Activated naive CD8-positive, alpha-beta T cell treated with anti-CD3 and anti-CD28 coated beads for 36 hours (primary cell): ENCODE data around the gene KIAA1586. TPM values are rescaled to one million over a fixed set of nuclear protein-coding genes. Genes with fewer than 3 reads are reported as not detected.

Experiments
- total RNA-seq, 2 experiments: library from RNA; stranded (reverse); gene quantifications; one replicate each; pipeline ENCODE4 v1.2.3, GENCODE V29; 2021

KIAA1586 gene
- total RNA-seq, 2 experiments from 2014 or later, result 15.9 to 17.1 TPM

Other genes with a start within 250 kb of the KIAA1586 start
- gene BEND6, start 91.6 kb upstream of the KIAA1586 start, total RNA-seq, result not detected
- gene ZNF451, start 43.5 kb downstream of the KIAA1586 start, total RNA-seq, result 10 to 100 TPM; 47.5 to 52.3 TPM
- 10 to 100 TPM; 12.4 to 12.6 TPM for gene BAG2, start 125.6 kb downstream of the KIAA1586 start, total RNA-seq
- gene RAB23, start 175.6 kb downstream of the KIAA1586 start, total RNA-seq, result 1 to 10 TPM; 1.2 to 1.5 TPM